Measurements from ENCODE around the gene OR51F1.

DNA sequence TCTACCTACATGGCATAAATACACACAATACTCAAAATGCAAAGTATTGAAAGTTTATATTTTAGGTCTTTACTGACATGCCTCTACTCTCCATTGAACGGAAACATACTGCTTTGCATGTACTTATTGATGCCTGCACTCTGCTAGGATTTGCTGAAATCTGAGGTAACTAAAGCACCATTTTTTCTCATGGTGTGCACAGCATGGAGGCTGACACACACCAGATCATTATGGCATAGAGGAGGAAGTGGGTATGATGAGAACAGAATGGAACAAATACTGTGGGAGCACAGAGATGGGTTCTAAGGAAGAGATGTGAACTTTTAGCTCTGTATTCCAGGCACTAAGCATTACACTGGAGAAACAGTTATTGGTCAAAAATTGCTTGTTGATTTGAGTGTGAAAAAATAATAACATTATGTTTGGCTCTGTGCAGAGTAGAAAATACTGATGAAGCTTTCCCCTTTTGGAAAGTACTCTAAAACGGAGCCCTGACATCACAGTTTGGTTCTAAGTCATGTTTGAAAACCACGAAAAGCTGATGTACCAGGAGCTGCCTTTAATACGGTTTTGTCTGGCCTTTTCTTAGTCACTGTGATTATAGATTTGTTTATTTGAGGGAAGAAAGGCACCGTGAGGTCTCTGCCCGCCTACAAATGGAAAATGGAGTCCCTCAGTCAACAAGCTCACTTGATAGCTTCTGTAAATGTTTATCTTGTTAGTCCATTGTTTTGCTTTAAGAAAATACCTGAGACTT, 28.9 kb upstream of the OR51F1 start:
- TF ChIP-seq, protein P1, sequence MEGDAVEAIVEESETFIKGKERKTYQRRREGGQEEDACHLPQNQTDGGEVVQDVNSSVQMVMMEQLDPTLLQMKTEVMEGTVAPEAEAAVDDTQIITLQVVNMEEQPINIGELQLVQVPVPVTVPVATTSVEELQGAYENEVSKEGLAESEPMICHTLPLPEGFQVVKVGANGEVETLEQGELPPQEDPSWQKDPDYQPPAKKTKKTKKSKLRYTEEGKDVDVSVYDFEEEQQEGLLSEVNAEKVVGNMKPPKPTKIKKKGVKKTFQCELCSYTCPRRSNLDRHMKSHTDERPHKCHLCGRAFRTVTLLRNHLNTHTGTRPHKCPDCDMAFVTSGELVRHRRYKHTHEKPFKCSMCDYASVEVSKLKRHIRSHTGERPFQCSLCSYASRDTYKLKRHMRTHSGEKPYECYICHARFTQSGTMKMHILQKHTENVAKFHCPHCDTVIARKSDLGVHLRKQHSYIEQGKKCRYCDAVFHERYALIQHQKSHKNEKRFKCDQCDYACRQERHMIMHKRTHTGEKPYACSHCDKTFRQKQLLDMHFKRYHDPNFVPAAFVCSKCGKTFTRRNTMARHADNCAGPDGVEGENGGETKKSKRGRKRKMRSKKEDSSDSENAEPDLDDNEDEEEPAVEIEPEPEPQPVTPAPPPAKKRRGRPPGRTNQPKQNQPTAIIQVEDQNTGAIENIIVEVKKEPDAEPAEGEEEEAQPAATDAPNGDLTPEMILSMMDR (IDR thresholded peaks at IDR 0.05) = no peak
- no peak for TF ChIP-seq ZFX (IDR thresholded peaks at IDR 0.05; ENCODE audit: borderline replicate concordance)
